GM12878 (cell line): ENCODE measurements around the gene PHACTR3.

ENCODE experiments used
- CTCF ChIP-seq, 3 experiments: IDR thresholded peaks in 2 of 3; conservative IDR thresholded peaks in 1 of 3; 2 replicates each; pipeline ENCODE4 v1.5.1; 2011; ENCODE audit warnings: low read depth in 3 of 3, low read length in 3 of 3, mild to moderate bottlenecking in 3 of 3, control low read depth in 2 of 3, moderate library complexity in 2 of 3, inconsistent platforms in 1 of 3, mixed read lengths in 1 of 3; ENCODE audit not compliant: control insufficient read depth in 2 of 3, insufficient read depth in 1 of 3; ENCODE audit errors: extremely low read depth in 1 of 3
- EP300 ChIP-seq, 2 experiments: fragments of 150-350 bp in 1 of 2; IDR thresholded peaks; 2 replicates each; pipeline ENCODE4 v1.6.1; 2011 to 2012; ENCODE audit warnings: low read depth in 2 of 2, low read length in 2 of 2, borderline replicate concordance in 1 of 2, improper control_type of control experiment in 1 of 2, inconsistent platforms in 1 of 2; ENCODE audit not compliant: control insufficient read depth in 1 of 2
- EZH2 ChIP-seq: IDR thresholded peaks from 2 replicates; pipeline ENCODE4 v1.6.1; 2012; ENCODE audit warnings: low read depth, mild to moderate bottlenecking, control low read depth, inconsistent platforms, low read length, borderline replicate concordance; ENCODE audit not compliant: control insufficient read depth
- IKZF1 ChIP-seq: fragments of 450-650 bp; conservative IDR thresholded peaks from 2 replicates; pipeline ENCODE4 v1.6.1; 2017; ENCODE audit warnings: antibody characterized with exemption, mild to moderate bottlenecking
- RAD21 ChIP-seq: IDR thresholded peaks from 2 replicates; pipeline ENCODE4 v1.6.1; 2011; ENCODE audit warnings: mild to moderate bottlenecking, low read depth, low read length, moderate library complexity; ENCODE audit not compliant: insufficient read depth
- RB1 ChIP-seq: fragments of 450-650 bp; formaldehyde crosslinking; IDR thresholded peaks from 2 replicates; pipeline ENCODE4 v1.6.1; 2017; ENCODE audit warnings: mild to moderate bottlenecking, borderline replicate concordance
- RCOR1 ChIP-seq: conservative IDR thresholded peaks from 2 replicates; pipeline ENCODE4 v1.6.1; 2012; ENCODE audit warnings: low read depth, low read length, improper control_type of control experiment
- ZNF217 ChIP-seq: fragments of 450-650 bp; IDR thresholded peaks from 2 replicates; pipeline ENCODE4 v1.6.1; 2017; ENCODE audit warnings: antibody characterized with exemption, mild to moderate bottlenecking
- TF ChIP-seq, protein P1 (sequence below): IDR thresholded peaks from 2 replicates; pipeline ENCODE4 v1.6.1; 2011; ENCODE audit warnings: borderline replicate concordance, low read depth, mild to moderate bottlenecking, moderate library complexity, mixed read lengths, low read length; ENCODE audit not compliant: insufficient read depth; ENCODE audit errors: extremely low read length
- TF ChIP-seq, protein P2 (sequence below): IDR thresholded peaks from 2 replicates; pipeline ENCODE4 v1.6.1; 2012; ENCODE audit warnings: improper control_type of control experiment, low read depth, low read length; ENCODE audit not compliant: insufficient replicate concordance

DNA sequence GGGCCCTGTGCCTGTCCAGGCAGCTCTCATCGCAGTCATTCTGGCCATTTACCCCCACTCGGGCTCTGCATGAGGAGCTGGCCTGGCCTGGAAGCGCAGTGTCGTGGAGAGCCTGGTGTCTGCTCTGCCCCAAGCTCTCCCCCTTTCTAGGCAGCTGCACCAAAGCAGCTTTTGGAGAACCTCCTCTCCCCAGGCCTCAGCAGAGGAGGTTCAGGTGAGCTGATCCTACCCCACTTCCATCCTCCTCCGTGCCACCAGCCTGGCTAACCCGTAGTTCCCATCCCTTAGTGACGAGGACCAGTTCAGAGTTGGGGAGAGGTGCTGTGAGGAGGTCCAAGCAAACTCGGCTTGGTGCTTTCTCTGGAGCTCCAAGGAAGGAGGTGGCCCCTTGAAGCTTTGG is 30.5 kb upstream of the PHACTR3 start:
- TF ChIP-seq IKZF1, result no peak
- TF ChIP-seq EP300 (IDR thresholded peaks at IDR 0.05; ENCODE audit: borderline replicate concordance in 1 of 2, control insufficient read depth in 1 of 2, low read depth in 2 of 2, low read length in 2 of 2), result no peak
- TF ChIP-seq EZH2, result no peak
- TF ChIP-seq, protein P1, sequence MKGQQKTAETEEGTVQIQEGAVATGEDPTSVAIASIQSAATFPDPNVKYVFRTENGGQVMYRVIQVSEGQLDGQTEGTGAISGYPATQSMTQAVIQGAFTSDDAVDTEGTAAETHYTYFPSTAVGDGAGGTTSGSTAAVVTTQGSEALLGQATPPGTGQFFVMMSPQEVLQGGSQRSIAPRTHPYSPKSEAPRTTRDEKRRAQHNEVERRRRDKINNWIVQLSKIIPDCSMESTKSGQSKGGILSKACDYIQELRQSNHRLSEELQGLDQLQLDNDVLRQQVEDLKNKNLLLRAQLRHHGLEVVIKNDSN, result no peak
- no peak for TF ChIP-seq CTCF (IDR thresholded peaks at IDR 0.05 in 2 of 3, conservative IDR thresholded peaks at IDR 0.05 in 1 of 3; ENCODE audit: control insufficient read depth in 2 of 3, extremely low read depth in 1 of 3, insufficient read depth in 1 of 3, low read depth in 3 of 3, low read length in 3 of 3)
- no peak for TF ChIP-seq RB1
- TF ChIP-seq RAD21, result no peak
- TF ChIP-seq RCOR1, result no peak
- TF ChIP-seq ZNF217, result no peak
- TF ChIP-seq, protein P2, sequence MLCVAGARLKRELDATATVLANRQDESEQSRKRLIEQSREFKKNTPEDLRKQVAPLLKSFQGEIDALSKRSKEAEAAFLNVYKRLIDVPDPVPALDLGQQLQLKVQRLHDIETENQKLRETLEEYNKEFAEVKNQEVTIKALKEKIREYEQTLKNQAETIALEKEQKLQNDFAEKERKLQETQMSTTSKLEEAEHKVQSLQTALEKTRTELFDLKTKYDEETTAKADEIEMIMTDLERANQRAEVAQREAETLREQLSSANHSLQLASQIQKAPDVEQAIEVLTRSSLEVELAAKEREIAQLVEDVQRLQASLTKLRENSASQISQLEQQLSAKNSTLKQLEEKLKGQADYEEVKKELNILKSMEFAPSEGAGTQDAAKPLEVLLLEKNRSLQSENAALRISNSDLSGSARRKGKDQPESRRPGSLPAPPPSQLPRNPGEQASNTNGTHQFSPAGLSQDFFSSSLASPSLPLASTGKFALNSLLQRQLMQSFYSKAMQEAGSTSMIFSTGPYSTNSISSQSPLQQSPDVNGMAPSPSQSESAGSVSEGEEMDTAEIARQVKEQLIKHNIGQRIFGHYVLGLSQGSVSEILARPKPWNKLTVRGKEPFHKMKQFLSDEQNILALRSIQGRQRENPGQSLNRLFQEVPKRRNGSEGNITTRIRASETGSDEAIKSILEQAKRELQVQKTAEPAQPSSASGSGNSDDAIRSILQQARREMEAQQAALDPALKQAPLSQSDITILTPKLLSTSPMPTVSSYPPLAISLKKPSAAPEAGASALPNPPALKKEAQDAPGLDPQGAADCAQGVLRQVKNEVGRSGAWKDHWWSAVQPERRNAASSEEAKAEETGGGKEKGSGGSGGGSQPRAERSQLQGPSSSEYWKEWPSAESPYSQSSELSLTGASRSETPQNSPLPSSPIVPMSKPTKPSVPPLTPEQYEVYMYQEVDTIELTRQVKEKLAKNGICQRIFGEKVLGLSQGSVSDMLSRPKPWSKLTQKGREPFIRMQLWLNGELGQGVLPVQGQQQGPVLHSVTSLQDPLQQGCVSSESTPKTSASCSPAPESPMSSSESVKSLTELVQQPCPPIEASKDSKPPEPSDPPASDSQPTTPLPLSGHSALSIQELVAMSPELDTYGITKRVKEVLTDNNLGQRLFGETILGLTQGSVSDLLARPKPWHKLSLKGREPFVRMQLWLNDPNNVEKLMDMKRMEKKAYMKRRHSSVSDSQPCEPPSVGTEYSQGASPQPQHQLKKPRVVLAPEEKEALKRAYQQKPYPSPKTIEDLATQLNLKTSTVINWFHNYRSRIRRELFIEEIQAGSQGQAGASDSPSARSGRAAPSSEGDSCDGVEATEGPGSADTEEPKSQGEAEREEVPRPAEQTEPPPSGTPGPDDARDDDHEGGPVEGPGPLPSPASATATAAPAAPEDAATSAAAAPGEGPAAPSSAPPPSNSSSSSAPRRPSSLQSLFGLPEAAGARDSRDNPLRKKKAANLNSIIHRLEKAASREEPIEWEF, result no peak
